ENCODE results near the gene RABGAP1.

The RABGAP1 gene

DNA sequence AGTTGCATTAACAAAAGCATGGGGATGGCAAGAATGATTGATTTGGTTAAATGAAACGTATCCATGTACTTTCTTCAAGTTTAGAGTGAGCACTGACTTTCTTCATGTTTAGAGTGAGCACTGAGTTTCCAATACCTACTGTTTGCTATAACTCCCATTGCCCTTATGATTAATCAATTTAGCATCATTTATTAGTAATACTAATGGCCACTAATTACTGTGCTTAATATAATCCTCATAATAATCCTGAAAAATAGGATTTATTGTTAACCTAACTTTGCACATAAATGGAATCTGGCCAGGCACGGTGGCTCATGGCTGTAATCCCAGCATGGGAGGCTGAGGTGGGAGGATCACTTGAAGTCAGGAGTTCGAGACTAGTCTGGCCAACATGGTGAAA lies 70.6 kb downstream of the RABGAP1 start:
- no peak for DNase-seq

DNA sequence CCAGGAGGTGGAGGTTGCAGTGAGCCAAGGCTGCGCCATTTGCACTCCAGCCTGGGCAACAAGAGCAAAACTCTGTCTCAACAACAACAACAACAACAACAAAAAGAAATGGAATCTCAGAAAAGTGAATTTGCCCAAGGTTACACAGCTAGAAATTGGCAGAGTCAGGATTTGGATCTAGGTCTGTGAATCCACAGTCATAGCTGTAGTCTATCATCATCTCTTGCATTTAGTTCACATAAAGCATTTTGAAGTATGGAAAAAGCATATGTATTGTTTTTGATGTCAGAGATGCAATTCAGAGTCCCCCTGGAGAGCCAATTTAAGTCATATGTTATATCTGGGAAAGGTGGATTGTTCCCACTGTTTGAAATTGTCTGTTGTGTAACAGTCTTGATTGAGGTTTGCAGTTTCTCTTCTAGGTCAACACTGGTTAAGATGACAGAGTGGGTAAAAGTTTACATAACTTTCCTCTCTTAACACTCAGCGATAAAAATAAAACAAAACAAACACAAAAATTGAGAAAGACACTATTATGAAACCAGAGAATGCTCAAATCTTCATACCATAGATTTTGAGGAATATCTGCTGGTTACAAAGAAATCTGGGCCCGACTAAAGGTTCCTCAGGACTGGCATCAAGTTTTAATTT lies 71.2 kb downstream of the RABGAP1 start:
- no peak for DNase-seq

DNA sequence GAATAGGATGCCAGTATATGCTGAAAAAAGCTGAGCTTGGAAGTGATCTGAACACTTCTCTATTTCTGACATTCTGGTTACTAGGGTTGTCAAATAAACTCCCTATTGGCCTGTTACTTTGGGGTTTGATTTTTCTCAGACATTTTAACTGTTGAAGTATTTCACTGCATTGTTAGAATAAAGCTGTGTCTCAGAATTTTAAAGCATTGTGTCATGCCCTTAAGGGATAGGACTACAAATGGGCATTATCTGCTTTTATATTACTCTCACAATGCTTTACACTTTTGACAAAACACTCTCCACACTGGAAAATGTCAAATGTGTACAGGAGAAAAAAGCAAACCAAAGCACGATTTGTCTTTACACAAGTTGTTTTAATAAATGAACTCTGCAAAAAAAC lies 75.8 kb downstream of the RABGAP1 start:
- no peak for DNase-seq

DNA sequence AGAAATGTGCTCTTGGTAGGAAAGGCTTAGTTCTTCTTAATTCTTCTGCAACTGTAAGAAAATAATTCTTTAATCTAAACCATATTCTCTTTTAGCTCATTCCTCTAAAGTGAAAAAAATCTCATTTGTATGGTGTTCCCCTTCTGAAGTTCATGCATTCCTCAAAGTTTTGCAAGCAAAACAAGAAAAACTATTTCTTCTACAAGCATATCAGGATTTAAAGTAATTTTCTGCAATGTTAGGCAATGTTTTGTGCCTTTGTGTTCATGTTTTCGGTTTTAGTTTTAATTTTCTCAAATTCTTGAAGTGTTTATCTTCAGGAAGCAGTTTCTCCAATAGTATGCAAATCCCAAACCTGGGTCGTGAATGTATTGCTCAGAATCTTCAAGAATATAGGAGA lies 80.0 kb downstream of the RABGAP1 start:
- no peak for DNase-seq

DNA sequence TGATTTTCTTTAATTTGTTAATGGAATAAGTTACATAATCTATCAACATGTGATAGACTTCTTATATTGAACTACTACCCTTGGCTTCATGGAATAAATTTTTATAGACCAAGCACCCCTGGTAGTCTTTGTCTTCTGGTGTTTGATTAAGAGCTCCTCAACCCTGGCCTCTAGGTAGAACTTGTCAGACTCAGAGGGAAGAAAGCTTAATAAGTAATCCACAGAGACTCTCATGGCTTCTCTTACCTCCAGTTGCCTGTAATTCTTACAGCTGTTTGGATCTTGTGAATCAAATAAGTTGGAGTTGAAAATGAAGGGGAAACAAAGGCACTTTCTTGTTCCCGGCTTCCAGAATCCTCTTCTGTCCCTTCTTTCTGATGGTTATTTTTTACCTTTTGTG lies 85.6 kb downstream of the RABGAP1 start:
- DNase-seq: no peak

DNA sequence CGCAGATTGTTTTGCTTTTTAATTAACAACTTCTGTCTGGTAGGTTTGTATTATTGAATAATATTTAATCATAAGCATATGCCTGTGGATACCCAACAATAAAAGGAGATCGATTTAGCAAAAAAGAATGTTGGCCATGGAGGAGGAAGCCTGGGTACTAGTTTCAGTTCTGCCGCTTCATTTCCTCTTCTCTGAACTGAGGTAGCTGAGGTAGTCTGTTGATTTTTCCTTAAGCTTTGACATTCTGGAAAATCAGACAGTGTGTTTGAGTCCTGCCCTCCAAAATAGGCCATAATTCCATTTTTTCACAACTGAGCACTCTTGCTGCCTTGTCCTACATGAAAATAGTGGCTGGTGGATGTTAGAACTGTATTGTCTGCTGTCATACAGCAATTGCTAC lies 86.7 kb downstream of the RABGAP1 start:
- no peak for DNase-seq

DNA sequence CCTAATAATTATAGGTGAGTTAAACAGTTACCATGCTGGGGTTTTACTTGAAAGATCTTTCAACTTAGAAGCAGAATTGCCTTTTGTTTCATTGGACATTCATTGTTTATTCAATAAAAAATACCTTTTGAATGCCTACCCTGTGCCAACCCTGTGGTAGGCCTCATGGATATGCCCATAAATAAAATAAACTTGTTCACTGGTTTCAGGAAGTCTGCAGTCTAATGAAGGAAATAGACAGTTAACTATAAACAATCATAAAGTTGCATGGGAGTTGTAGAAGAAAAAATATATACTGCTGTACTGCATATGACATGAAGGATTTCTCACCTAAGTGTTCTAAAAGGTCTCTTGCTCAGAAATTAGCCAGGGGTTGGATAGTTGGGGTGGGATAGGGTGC lies 87.3 kb downstream of the RABGAP1 start:
- no peak for DNase-seq

DNA sequence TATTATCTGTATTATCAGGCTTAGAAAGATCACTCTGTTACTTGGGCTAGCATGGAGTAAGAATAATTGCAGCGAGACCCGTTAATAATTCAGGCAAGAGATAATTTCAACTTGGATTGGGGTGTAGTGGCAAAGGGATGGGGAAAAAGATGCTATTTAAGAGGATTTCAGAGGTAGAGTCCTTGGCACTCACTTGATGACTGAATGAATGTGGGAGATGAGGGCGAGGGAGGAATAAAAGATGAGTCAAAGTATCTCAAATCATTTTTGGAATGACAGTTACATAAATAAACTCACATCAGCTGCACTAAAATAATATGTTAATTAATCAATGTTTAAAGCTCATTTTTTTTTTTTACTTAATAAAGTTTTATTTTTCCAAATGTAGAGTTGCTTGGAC lies 88.2 kb downstream of the RABGAP1 start:
- no peak for DNase-seq

DNA sequence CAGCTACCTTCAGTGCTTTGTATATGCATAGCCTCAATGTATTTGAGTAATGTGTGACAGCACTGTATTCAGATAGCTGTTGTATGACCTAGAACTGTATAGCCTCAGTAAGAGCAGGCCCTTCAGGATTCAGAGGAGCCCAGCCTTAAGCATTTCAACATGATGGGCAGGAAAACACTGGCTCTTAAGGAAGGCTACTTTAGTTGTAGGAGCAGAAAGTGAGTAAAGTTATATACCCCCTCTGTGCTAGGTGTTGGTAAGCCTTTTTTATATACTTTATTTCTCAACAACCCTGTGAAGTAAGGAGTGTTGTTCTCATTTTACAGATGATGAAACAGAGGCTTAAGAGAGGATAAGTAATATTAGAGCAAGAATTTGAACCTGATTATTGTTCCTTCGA lies 91.1 kb downstream of the RABGAP1 start:
- no peak for DNase-seq

DNA sequence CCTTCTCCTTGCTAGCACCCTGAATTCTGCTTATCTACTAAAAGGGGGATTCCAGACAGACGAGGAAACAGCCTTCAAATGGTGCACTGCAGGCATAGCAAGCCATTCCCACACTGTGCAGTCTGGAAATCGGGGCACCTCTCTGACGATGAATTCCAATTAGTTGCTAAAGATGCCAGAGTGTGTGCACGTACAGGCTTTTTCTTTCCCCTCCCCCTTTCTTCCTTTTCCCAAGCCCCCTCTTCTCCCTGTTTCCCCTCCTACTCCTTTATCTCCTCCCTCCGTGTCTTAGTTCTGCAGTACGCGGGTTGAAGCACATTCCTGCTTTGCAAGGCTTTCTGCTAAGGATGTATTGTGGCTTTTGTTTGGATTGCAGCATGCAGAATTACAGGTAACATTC lies 92.5 kb downstream of the RABGAP1 start, which contains the start of gene GPR21:
Gene GPR21, plus strand, starts transcription at position 316 of the 400 bp plus-strand sequence. CDS start 900 bp downstream, outside the sequence.
- no peak for DNase-seq

DNA sequence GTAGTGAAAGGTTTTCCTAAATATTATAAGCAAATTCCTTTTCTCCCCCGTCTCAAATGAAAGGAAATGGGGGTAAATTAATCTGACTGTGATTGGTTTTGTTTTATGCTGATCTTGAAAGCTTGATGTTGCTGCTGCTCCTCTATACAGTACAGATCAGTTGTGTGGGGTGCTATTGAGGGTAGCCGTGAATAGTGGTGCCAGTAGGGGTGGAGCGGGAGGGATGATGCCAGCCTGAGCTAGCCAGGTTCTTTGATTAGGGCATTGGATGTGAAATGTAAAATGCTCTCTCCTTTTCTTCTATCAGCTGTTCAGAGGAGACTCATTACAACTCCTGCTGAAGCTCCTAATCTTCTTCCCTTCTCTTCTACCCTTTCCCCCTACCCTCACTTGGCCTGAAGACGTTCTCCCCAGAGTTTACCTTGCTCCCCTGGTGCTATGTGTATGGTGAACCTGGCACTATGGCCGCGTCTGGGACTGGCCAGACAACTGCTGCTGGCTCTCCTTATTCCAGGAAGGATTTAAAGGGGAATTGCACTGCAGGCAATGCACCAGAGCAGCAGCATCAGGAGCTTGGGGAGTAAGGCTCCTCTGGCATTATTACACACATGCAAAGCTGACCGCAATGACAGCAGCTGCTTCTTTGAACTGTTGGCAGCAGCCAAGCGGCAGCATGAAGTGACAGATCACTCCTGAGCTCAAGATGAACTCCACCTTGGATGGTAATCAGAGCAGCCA lies 93.2 kb downstream of the RABGAP1 start:
- DNase-seq: no peak

DNA sequence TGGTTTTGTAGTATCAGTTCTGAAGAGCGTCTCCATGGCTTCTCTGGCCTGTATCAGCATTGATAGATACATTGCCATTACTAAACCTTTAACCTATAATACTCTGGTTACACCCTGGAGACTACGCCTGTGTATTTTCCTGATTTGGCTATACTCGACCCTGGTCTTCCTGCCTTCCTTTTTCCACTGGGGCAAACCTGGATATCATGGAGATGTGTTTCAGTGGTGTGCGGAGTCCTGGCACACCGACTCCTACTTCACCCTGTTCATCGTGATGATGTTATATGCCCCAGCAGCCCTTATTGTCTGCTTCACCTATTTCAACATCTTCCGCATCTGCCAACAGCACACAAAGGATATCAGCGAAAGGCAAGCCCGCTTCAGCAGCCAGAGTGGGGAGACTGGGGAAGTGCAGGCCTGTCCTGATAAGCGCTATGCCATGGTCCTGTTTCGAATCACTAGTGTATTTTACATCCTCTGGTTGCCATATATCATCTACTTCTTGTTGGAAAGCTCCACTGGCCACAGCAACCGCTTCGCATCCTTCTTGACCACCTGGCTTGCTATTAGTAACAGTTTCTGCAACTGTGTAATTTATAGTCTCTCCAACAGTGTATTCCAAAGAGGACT lies 94.2 kb downstream of the RABGAP1 start:
- DNase-seq: no peak

DNA sequence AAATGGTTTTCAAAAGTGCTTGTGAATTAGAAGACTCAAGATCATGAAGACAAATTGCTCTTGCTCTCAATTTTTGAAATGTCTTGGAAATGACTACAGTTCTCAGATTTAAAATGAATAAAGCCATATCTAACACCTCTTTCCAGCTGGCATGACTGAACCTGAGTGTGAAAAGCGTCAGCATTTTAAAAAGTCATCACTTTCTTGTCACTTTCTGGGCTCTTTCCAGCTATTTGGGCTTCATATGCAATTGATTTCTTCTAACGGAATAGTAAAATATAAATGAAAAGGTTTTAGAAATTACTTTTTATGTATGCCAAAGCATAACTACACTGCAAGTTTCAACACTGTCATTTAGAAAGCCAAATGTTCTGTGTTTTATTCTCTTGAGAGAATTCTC lies 95.0 kb downstream of the RABGAP1 start:
- no peak for DNase-seq

DNA sequence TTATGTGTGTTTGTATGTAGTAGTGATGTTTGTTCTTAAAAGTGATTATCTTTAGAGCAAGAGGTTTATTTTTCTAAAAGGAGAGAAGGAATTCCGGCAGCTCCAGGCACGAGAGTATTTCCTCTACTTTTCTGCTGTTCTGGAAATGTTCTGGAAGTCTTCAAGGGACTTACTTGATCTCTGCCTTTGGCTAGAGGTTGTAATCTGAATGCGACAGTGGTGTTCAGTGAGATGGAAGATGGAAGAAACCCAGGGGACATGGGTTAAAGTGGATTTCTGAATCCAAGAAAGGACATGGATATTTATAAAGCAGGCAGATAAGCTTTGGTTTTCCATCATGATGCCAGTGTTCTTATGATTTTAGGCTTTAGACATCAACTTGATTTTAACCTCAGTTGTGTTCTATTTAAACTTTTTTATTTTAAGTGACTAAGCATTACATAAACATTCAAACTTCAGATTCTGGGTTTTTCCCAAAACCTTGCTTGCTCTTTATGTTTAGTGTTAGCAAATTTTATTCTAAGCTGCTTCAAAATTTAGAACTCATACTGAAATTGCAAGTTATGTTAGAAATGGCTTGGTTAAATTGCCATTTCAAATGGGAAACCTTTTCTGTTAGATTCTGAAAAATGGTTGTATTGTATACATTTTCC lies 96.2 kb downstream of the RABGAP1 start:
- DNase-seq: no peak

DNA sequence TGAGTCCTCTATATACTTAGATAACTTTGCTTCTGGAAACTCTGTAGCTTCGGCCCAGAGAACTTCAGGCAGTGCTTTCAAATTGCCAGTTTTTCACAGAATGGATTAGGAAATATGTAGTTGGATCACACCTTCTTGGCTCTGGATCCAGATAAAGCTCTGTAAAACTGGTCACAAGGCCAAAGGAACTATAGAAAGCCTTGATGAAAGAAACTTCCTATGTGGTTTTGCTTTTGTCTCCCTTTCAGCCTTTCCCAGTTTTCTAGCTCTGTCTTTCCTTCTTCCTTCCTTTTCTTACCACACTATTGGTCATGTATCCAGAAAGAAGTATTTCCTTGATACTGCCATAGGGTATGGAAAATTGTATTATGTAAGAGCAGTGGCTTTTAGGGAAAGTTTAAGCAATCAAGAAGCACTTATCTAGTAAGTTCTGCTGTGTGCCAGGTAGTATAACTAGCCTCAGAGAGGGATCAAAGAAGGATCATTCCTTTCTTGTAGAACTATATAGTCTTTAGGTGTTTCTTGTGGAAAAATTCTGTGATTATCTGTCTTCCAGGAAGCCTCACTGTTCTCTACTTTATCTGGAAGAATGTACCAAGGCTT lies 98.9 kb downstream of the RABGAP1 start:
- no peak for DNase-seq

DNA sequence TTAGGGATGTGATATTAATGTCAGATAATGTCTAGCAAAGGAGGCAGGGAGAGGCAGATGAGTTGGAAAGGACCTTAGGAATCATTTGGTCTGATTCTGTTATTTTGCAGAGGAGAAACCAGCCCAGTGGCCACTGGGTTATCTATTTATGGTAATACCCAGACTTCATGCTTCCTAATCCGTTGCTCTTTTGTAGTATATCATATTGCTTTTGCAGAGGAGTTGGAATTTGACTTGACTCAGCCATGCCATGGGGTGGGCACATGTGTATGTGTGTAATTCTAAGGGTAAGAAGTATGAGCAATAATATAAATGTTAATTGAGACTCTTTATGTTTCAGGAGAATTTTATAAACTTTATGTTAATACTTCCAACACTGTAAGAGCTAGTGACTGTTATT lies 100.0 kb downstream of the RABGAP1 start:
- DNase-seq: no peak

DNA sequence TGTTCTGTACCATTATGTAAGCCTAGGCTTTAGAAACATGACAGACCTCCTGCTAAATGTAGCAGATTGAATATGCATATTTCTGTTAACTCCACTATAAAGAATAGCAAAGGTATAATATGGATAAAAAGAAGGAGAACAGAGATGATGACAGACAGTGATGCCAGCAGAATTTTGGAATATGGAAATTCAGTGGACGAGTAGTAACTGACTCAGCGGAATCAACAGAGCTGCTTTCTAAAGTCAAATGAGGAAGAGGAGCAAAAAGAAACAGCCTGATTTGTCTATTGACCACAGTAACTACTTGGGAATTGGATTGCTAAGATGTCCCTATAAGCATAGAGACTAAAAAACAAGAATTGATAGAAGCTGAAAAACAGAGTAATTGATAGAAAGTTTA lies 100.7 kb downstream of the RABGAP1 start:
- no peak for DNase-seq

DNA sequence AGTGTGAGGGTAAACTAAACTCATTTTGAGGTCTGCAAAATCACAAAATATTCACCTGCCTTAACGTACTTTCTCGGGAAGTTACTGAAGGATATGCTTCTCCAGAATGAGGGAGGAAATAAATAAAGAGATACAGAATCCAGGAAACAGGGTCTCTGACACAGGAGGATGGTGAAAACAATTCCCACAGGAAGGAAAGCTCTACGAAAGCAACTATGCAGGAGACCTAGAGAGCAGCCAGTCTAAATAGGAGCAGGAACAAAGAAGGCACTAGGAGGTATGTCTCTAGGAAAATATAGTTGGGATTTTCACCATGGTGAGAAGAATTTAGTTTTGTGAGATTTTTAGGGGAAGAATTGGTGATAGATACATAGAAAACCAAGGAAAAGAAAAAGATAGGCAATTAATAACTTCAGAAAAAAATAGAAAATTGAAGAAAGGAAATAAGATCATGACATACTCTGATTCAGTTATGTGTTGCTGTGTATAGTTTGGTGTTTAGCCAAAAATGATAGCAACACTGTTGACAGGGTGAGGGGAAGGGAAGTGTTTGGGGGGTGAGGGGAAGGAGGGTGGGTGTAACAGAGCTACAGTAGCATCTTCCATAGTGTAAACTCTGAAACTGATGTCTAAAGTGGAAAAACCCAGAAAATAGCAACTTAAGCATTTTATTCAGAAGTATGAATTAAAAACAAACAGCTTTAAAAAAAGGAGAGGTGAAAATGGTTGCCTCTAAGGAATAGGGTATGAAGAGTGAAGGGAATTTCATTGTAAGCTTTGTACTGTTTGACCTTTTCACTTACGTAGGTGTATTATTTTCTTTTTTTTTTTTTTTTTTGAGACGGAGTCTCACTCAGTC lies 102.5 kb downstream of the RABGAP1 start:
- DNase-seq: no peak

DNA sequence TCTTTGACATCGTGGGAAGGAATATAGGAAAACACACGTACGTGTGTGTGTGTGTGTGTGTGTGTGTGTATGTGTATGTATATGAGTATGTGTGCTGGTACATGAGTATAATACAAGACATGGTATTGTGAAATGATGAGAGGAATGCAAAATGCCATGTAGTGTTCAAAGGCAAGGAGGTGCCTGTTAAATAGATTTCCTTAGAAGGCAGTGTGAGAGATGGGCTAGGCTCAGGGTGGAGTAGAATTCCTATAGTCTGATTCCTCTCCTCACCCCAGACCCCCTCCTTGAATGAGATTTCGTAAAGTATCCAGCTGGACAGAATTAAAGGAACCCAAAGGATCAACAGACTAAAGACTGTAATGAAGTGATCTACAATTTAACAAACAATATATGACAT lies 103.8 kb downstream of the RABGAP1 start:
- DNase-seq: no peak

DNA sequence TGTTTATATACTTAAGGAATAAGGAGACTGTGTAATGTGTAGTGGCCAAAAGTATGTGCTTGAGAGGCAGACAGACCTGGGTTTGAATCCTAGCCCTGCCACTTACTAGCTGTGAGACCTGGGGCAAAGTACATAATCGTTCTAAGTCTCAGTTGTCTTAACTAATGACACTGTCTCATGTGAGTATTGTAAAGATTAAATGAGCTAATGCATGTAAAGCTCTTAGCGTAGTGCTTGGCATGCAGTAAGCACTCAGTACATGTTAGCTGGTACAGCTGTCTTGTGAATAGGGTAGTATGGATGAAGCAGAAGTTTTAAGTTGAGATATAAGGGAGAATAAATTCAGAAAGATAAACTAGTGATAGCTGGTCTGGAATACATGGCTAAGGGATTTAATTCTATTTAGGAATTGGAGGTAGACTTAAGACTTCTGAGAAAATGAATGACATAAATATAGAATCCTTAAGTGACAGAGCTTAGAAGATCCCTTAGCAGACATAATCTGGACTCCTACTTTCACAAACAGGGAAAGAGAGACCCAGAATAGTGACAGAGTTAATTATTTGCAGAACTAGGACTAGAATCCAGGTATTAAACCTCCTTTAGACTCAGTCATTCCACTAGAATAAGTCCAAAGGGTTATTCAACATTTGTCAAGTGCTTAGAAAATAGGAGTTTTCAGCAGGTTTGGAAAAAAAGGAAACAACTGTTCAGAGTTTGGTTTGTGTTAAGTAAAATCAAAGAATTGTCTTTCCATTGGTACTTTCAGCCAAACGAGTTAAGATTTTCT lies 105.8 kb downstream of the RABGAP1 start:
- DNase-seq: no peak

DNA sequence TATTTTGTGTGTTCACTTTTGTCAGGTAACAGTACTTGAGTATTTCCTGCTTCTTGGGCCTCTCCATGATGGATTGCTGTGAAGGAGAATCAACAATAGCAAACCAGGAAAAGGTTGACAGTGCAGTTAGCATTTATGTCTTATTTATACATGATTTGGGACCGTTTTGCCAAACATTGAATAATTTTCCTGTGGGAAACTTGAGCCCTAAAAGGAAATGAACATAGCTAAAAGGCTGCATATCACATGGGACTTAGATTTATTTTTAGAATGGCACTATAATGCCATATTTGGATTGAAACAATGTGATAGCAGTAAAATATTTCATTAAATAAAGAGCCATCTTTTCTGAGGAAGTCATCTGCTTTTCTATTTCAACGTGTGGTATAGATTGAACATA lies 107.9 kb downstream of the RABGAP1 start:
- DNase-seq: no peak

All from NCI-H748 treated with DMSO at 0.1 percent for 48 hours (cell line).